Muscle layer of duodenum (tissue), 2 donors: ENCODE measurements around the gene PRRC1.

ENCODE experiments used
- H3K27ac ChIP-seq: one replicate; pipeline ENCODE4 v1.7.0; 2013; ENCODE audit warnings: mild to moderate bottlenecking, low read length
- H3K27me3 ChIP-seq: one replicate; pipeline ENCODE4 v1.7.0; 2013; ENCODE audit warnings: low read depth, mild to moderate bottlenecking, control low read depth, low read length
- H3K36me3 ChIP-seq, 2 donors: one replicate each; pipeline ENCODE4 v1.7.0; 2013; ENCODE audit warnings: low read length in 2 of 2, control low read depth in 1 of 2, mild to moderate bottlenecking in 1 of 2; ENCODE audit not compliant: insufficient read depth in 2 of 2, control insufficient read depth in 1 of 2
- H3K4me1 ChIP-seq, 2 donors: one replicate each; pipeline ENCODE4 v1.7.0; 2013; ENCODE audit warnings: low read length in 2 of 2, mild to moderate bottlenecking in 2 of 2, control low read depth in 1 of 2, moderate library complexity in 1 of 2; ENCODE audit not compliant: insufficient read depth in 2 of 2, control insufficient read depth in 1 of 2
- H3K4me3 ChIP-seq, 2 donors: one replicate each; pipeline ENCODE4 v1.7.0; 2013; ENCODE audit warnings: low read length in 2 of 2, low read depth in 1 of 2, mild to moderate bottlenecking in 1 of 2
- H3K9me3 ChIP-seq, 2 donors: one replicate each; pipeline ENCODE4 v1.7.0; 2013; ENCODE audit warnings: low read length in 2 of 2, control low read depth in 1 of 2, mild to moderate bottlenecking in 1 of 2; ENCODE audit not compliant: control insufficient read depth in 1 of 2
- donor health status: healthy.

The PRRC1 gene

DNA sequence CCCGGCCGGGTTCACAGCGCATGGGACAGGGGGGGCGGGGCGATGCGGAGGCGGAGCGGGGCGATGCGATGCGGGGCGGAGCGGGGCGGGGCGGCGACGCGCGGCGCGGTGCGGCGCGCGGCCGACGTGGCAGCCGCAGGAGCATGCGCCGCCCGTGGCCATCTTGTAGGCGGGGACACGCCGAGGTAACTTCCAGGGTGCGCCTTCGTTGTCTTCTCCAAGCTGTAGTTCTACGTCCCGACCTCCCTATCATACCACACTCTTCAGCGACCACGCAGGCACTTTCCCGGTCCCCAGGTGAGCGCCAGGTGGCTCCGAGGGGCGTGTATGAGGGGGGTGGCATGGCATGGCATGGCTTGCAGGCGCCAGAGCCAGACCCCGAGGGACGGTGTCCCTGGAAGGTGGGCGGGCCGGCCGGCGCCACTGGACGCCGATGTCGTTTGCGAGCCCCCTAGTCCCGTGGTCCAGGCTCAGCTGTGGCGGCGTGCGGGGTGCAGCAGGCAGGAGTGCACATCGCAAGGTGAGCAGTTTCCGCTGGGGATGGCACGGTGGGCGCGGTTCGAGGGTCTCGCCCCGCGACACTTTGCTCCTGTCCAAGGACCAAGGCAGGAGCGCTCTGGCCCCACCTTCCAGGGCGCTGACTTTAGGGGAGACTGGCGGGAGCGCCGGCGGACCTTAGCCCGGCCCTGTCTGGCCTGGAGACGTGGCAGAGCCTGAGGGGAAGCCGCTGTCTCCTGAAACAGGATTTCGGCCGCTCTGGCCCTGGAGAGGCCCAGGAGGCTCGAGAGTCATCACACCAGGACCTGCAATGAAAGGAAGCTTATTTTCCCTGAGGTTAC is at the start of gene PRRC1:
Gene PRRC1 (plus strand): TSS at position 161 of the 839 bp plus-strand sequence. CDS start 5,840 bp downstream, outside the sequence.
- peak within 1 kb of the TSS; percentile 88 to 99 for H3K4me3 ChIP-seq
- no peaks in the 10 kb centered on the region for H3K27me3 ChIP-seq
- peak within 1 kb of the TSS; percentile 57 for H3K27ac ChIP-seq
- H3K4me1 ChIP-seq: peaks cover 4 to 16% of the 10 kb centered on the region in 2 donors
- H3K36me3 ChIP-seq: peaks cover 0 to 11% of the 10 kb centered on the region in 2 donors
- H3K9me3 ChIP-seq: peaks cover 0 to 4% of the 10 kb centered on the region in 2 donors

DNA sequence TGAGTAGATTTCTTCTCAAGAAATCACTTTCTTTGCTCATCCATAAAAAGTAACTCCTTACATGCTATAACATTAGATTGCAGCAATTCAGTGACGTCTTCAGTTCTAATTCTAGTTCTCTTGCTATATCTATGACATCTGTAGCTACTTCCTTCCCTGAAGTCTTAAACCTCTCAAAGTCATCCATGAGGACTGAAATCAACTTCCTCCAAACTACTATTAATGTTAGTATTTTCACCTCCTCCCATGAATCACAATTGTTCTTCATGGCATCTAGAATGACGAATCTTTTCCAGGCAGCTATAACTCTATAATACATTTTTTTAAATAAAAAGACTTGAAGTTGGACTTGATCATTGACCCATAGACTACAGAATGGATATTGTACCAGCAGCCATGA is 46.2 kb upstream of the PRRC1 start:
- H3K4me3 ChIP-seq: no peak overlapping the region
- H3K36me3 ChIP-seq: no peaks in the 10 kb centered on the region
- no peak overlapping the region for H3K27ac ChIP-seq
- H3K4me1 ChIP-seq: no peaks in the 10 kb centered on the region
- H3K27me3 ChIP-seq: no peaks in the 10 kb centered on the region
- H3K9me3 ChIP-seq: no peaks in the 10 kb centered on the region

GRCh38 chr5:127472700-127473099 is 44.7 kb upstream of the PRRC1 start:
- H3K4me3 ChIP-seq: no peak overlapping the region
- no peaks in the 10 kb centered on the region for H3K36me3 ChIP-seq
- no peaks in the 10 kb centered on the region for H3K9me3 ChIP-seq
- no peaks in the 10 kb centered on the region for H3K27me3 ChIP-seq
- no peaks in the 10 kb centered on the region for H3K4me1 ChIP-seq
- no peak overlapping the region for H3K27ac ChIP-seq

GRCh38 chr5:127486471-127486870 is 31.0 kb upstream of the PRRC1 start:
- Histone ChIP-seq H3K4me3 (no peak overlapping the region), H3K9me3 (no peaks in the 10 kb centered on the region), H3K27ac (no peak overlapping the region), H3K4me1 (no peaks in the 10 kb centered on the region), H3K27me3 (no peaks in the 10 kb centered on the region), H3K36me3 (no peaks in the 10 kb centered on the region)

DNA sequence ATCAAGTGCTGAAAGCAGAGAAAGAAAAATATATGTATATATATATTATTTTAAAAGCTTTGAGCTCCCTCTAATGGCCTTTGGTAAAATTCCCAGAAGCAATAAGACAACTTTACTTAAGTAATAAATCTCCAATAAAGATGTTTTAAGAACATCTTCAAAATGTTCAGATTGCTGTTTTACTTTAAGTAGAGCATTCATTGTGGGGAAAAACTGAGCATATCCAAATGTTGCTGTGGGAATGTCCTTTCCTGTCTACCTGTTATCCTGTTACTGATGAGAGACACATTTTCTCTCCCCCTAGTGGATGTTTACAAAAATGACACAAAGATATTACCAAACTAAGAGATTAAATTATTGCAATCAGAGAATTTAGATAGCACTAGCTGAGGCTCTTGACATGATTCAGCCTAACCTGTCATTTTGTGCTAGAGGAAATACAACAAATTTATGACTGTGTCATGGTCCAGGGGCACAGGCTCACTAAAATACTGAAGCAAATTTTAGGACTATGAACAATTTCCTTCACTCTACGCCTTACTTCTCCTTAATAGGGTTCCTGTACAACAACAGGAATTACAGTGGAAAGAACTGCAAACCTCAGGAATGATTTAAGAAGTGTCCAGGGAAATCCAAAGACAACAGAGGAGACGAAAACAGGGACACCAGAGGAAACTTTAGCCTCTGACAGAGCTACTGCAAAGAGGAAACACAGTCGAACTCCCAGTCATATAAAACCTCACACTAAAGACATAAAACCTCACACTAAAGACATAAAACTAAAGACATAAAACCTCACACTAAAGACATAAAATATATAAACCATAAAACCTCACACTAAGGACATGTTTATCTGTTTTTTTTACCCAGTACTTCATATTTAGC is 24.3 kb upstream of the PRRC1 start:
- Histone ChIP-seq H3K9me3 (no peaks in the 10 kb centered on the region), H3K27ac (no peak overlapping the region), H3K4me1 (no peaks in the 10 kb centered on the region), H3K27me3 (no peaks in the 10 kb centered on the region), H3K4me3 (no peak overlapping the region), H3K36me3 (no peaks in the 10 kb centered on the region)

GRCh38 chr5:127498548-127498947 is 18.9 kb upstream of the PRRC1 start:
- H3K4me1 ChIP-seq: no peaks in the 10 kb centered on the region
- no peaks in the 10 kb centered on the region for H3K9me3 ChIP-seq
- H3K4me3 ChIP-seq: no peak overlapping the region
- no peak overlapping the region for H3K27ac ChIP-seq
- H3K36me3 ChIP-seq: no peaks in the 10 kb centered on the region
- no peaks in the 10 kb centered on the region for H3K27me3 ChIP-seq

GRCh38 chr5:127505905-127506304 is 11.5 kb upstream of the PRRC1 start:
- H3K27me3 ChIP-seq: no peaks in the 10 kb centered on the region
- no peaks in the 10 kb centered on the region for H3K4me1 ChIP-seq
- no peak overlapping the region for H3K27ac ChIP-seq

GRCh38 chr5:127506616-127507015 is 10.8 kb upstream of the PRRC1 start:
- Histone ChIP-seq H3K9me3 (no peaks in the 10 kb centered on the region), H3K4me3 (no peak overlapping the region), H3K27me3 (no peaks in the 10 kb centered on the region), H3K27ac (no peak overlapping the region), H3K36me3 (no peaks in the 10 kb centered on the region), H3K4me1 (no peaks in the 10 kb centered on the region)

More at GRCh38 chr5:127505905-127506304, 11.5 kb upstream of the PRRC1 start:
- no peaks in the 10 kb centered on the region for H3K9me3 ChIP-seq
- H3K4me3 ChIP-seq: no peak overlapping the region
- H3K36me3 ChIP-seq: no peaks in the 10 kb centered on the region

GRCh38 chr5:127508644-127509373 is 8.6 kb upstream of the PRRC1 start:
- Histone ChIP-seq H3K9me3 (no peaks in the 10 kb centered on the region), H3K4me3 (no peak overlapping the region), H3K4me1 (no peaks in the 10 kb centered on the region), H3K27me3 (no peaks in the 10 kb centered on the region), H3K27ac (no peak overlapping the region), H3K36me3 (no peaks in the 10 kb centered on the region)

DNA sequence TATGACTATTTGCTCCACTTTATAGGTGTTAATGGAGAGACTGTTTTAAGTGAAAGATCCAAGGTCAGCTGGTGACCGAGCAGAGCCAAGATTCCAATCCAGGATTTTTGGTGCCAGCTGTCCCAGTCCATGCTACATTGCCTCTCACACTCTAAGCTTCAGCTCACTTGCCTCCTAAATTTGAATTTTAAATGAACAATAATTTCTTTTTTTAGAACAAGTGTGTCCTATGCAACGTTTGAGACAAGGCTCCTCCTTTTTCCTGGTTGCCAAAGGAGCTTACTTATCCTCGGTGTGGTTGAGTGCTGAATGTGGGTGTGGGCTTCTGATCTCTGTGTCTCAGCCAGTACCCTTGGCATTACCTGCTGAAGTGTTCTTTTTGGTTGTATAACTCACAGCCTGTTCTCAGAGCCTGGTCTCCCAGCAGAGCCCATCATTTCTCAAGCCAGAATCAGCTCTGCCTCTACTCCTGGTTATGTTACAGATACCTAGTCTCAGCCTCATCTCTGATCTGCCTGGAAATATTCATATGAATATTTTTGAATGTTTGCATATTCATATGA is 4.0 kb upstream of the PRRC1 start:
- peaks cover 0 to 6% of the 10 kb centered on the region in 2 donors for H3K36me3 ChIP-seq
- peaks cover 0 to 4% of the 10 kb centered on the region in 2 donors for H3K4me1 ChIP-seq
- H3K4me3 ChIP-seq: no peak overlapping the region
- H3K9me3 ChIP-seq: no peaks in the 10 kb centered on the region
- H3K27me3 ChIP-seq: no peaks in the 10 kb centered on the region
- no peak overlapping the region for H3K27ac ChIP-seq
